Heart left ventricle (tissue), 16 donors: Measurements from ENCODE around the gene REEP1. TPM values are rescaled to one million over a fixed set of nuclear protein-coding genes. Genes with fewer than 3 reads are reported as not detected.

ENCODE experiments used
- ATAC-seq, 4 donors: fragments of 200-7000 bp; cut with Tn5 transposase; one replicate each; pipeline ENCODE4 v1.9.1; 2020 to 2022; ENCODE audit warnings: moderate library complexity in 4 of 4, mild to moderate bottlenecking in 3 of 4, moderate number of reproducible peaks in 1 of 4
- DNase-seq, 5 donors: peaks; one replicate each; pipeline ENCODE4 v3.0.0-alpha.2; 2020
- H3K27ac ChIP-seq, 12 donors: fragments of 200-600 bp; sonication (generic) in 4 of 12; one replicate each; pipeline versions ENCODE4 v1.5.0 to v1.8.0; 2016 to 2022; ENCODE audit warnings: mild to moderate bottlenecking in 2 of 12
- H3K27me3 ChIP-seq, 9 donors: fragments of 200-600 bp; sonication (generic) in 2 of 9; one replicate each; pipeline versions ENCODE4 v1.5.1 to v1.8.0; 2016 to 2022; ENCODE audit warnings: mild to moderate bottlenecking in 3 of 9
- H3K36me3 ChIP-seq, 9 donors: fragments of 200-600 bp; sonication (generic) in 2 of 9; one replicate each; pipeline versions ENCODE4 v1.5.0 to v1.8.0; 2018 to 2022; ENCODE audit warnings: mild to moderate bottlenecking in 2 of 9
- H3K4me1 ChIP-seq, 12 donors: fragments of 200-600 bp; sonication (generic) in 4 of 12; one replicate each; pipeline versions ENCODE4 v1.5.0 to v1.8.0; 2016 to 2022; ENCODE audit warnings: mild to moderate bottlenecking in 3 of 12
- H3K4me3 ChIP-seq, 12 donors: fragments of 200-600 bp; sonication (generic) in 4 of 12; one replicate each; pipeline versions ENCODE4 v1.5.0 to v1.8.0; 2017 to 2022; ENCODE audit warnings: mild to moderate bottlenecking in 9 of 12, moderate library complexity in 4 of 12
- H3K9me3 ChIP-seq, 12 donors: fragments of 200-600 bp; sonication (generic) in 4 of 12; one replicate each; pipeline versions ENCODE4 v1.5.0 to v1.8.0; 2016 to 2022; ENCODE audit warnings: mild to moderate bottlenecking in 1 of 12
- CTCF ChIP-seq, 12 donors: fragments of 200-600 bp; sonication (generic) in 4 of 12; IDR thresholded peaks; one replicate each; pipeline versions ENCODE4 v1.5.0 to v1.8.0; 2018 to 2022; ENCODE audit warnings: antibody characterized with exemption in 12 of 12, mild to moderate bottlenecking in 5 of 12
- POLR2A ChIP-seq, 2 donors: fragments of 450-650 bp; IDR thresholded peaks; one replicate each; pipeline ENCODE4 v1.6.1; 2017; ENCODE audit warnings: antibody characterized with exemption in 2 of 2, mild to moderate bottlenecking in 2 of 2, moderate library complexity in 2 of 2
- WGBS, 4 donors: extraction: QIAGEN DNeasy Blood & Tissue Kit in 2 of 4; methylation state at CpG; one replicate each; pipeline versions ENCODE4 v1.1.5 to v1.1.7; 2013 to 2018; 5-methylcytosine and 5-hydroxymethylcytosine counted together
- intact Hi-C, 10 donors: fragments of 100-400 bp; cut with DNase I; formaldehyde crosslinking; loops; one replicate each; pipeline versions ENCODE4 v1.11.1 to v1.14.2; 2022
- polyA plus RNA-seq, 2 donors: library from polyadenylated mRNA; stranded (reverse); fragments of 200-250 nt; gene quantifications; one replicate each; pipeline ENCODE4 v1.2.3, GENCODE V29; 2013
- total RNA-seq, 9 donors: library from RNA; depleted of rRNA in 2 of 9; stranded (reverse); fragments of >200 nt in 2 of 9; fragmentation: NEBNext Ultra II Directional in 3 of 9; extraction: Animal tissue kit (Norgen Biotek cat#: 25700) in 3 of 9; gene quantifications; one replicate each; pipeline versions ENCODE4 v1.1.0 to v1.2.4, GENCODE V29; 2016 to 2023
- donor health status: ischemic (EF 13 %, LVEDD 7.1; RV severe dilation, severe dysfunction).
- donor health status: healthy with polysubstance abuse.
- donor health status: DM: no; HTN: yes; CAD: no.
- donor health status: DM: no; HTN: no; CAD: no.
- donor health status: ischemic (EF 25% LVEDD 6.9; RV normal size, moderate dysfunction).
- donor health status: ischemic (EF 25% LVEDD 5.7; RV mildly dilated, moderate dysfunction).
- donor health status: healthy.
- donor health status: DM: yes; HTN: yes; CAD: no.
- donor health status: ischemic (EF 35%, LVEDD 5.7; RV mildly dilated, moderate dysfunction).
- donor health status: nonischemic (EF 11% LVEDD 7.7; RV severe dilation, severe dysfunction).
- donor health status: DM: yes; HTN: yes; CAD: no.
- donor health status: PGD.
- donor health status: ischemic (EF 29% LVEDD 5.4; RV normal size, mild dysfunction).
- donor health status: nonischemic (EF 23%, LVEDD 6.1; RV moderate dilation, normal function).

Gene REEP1
- total and polyA plus RNA-seq, 11 donors, result 13.6 to 43.4 (median 27.6) TPM

GRCh38 chr2:86256300-86256699 lies 81.1 kb downstream of the REEP1 start:
- H3K4me3 ChIP-seq, result no peak overlapping the region
- intact Hi-C loops, result no loop called here
- ATAC-seq (no peak), DNase-seq (no peak)
- no peak for TF ChIP-seq POLR2A (IDR thresholded peaks at IDR 0.05)
- no peak for TF ChIP-seq CTCF (IDR thresholded peaks at IDR 0.05)
- WGBS, 4 donors, result 94 to 99% (median 95%) methylated on average over 4 of the region's 4 CpGs
- peak overlapping the region in 2 of 12 donors; percentile 74 to 82 for H3K27ac ChIP-seq
- H3K4me1 ChIP-seq, result peaks cover 0 to 51% (median 21%) of the 10 kb centered on the region in 12 donors
- no peaks in the 10 kb centered on the region for H3K9me3 ChIP-seq
- no peaks in the 10 kb centered on the region for H3K27me3 ChIP-seq
- peaks cover 0 to under 1% (median 0%) of the 10 kb centered on the region in 9 donors for H3K36me3 ChIP-seq

DNA sequence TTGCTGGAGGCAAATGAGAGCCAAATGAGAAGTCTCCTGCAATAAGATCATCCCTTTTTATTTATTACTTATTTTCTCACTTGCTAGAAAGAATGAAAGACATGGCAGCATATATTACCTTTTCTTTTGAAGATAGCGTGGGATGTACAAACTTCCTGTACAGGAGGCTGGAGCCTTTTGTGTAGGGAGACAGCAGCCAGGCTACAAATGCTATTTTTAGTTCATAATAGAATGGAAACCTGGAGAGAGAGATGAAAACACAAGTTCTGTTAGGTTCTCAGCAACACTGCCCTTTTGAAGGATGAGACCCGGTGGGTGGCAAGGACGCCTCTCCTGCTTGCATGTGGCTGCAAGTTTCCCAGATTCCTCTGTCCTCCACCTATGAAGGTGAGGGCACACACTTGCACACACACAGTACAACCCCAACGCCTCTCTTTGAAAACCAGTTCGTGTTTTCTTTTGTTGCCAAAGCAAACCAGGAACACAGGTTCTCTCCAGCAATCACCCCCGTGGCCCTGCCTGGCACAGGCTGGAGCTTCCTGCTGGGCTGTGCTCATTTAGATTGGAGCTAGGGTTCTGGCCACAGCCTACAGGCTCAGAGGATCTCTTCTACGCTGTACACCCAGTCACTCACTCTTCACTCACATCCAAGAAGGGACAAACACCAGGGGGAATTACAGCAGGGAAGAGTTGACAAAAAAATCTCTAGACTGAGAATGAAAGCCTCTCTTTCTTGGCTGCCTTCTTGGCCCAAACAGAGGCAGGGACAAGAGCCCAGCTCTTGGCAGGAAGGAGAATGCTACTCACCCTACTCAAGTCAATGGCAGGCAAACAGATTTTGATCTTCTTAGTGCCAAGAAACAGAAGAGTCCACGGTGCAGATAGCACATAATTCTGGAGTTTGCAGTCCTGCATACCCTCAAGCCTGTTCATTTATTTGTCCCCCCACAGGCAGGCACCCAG lies 82.6 kb downstream of the REEP1 start:
- 28 to 37% (median 31%) methylated on average over 8 of the region's 8 CpGs for WGBS, 4 donors
- intact Hi-C loops, result loop anchor here in 1 of 10 donors (1.0 kb wide), 1 partner anchor 32 kb away; no protein-coding TSS in a partner anchor
- ATAC-seq, result peak; percentile 96 to 99 (median 98)
- peak overlapping the region in 2 of 12 donors; percentile 9 to 10 for H3K4me3 ChIP-seq
- peak overlapping the region; percentile 35 to 82 (median 70) for H3K27ac ChIP-seq
- H3K27me3 ChIP-seq, result no peaks in the 10 kb centered on the region
- peaks cover 0 to 3% (median 0%) of the 10 kb centered on the region in 9 donors for H3K36me3 ChIP-seq
- peaks cover 0 to 51% (median 22%) of the 10 kb centered on the region in 12 donors for H3K4me1 ChIP-seq
- TF ChIP-seq CTCF (IDR thresholded peaks at IDR 0.05) (no peak), POLR2A (IDR thresholded peaks at IDR 0.05) (no peak)
- H3K9me3 ChIP-seq, result no peaks in the 10 kb centered on the region
- peak in 4 of 5 donors; percentile 45 to 81 (median 58) for DNase-seq

DNA sequence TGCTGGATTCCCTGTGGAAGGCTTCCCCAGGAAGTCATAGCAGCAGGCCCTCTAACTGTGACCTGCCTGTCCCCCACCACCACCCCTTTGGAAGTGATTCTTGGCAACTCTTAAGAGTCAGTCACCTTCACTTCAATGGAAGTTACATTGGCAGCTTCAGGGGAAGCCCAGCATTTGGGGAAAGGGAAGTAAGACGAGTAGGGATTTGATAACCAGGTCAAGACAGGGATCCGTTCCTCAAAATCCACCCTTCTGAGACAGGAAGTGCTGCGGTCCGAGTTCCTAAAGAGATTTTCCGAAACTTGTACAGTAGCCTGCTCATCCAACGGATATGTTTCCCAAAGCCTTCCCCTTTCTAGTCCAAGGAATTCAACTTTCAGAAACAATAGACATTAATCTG lies 84.0 kb downstream of the REEP1 start:
- Histone ChIP-seq H3K27ac (peak overlapping the region in 1 of 12 donors; percentile 14), H3K4me1 (peaks cover 0 to 57% (median 24%) of the 10 kb centered on the region in 12 donors)
- 44 to 67% (median 63%) methylated on average over 6 of the region's 6 CpGs for WGBS, 4 donors

More for the DNA sequence above, 84.0 kb downstream of the REEP1 start:
- Histone ChIP-seq H3K9me3 (no peaks in the 10 kb centered on the region), H3K4me3 (no peak overlapping the region), H3K27me3 (no peaks in the 10 kb centered on the region), H3K36me3 (peaks cover 0 to 3% (median 0%) of the 10 kb centered on the region in 9 donors)
- intact Hi-C loops, result no loop called here
- ATAC-seq (no peak), DNase-seq (no peak)
- no peak for TF ChIP-seq CTCF (IDR thresholded peaks at IDR 0.05)
- TF ChIP-seq POLR2A (IDR thresholded peaks at IDR 0.05), result no peak
